ENCODE results near the gene CARD8.
"Not testable (repeated sequence)": the region's sequence is repeated elsewhere in the genome, so short reads cannot be mapped to it uniquely, and the experiment has no call there.

The CARD8 gene

GRCh38 chr19:48258350-48258749 is 2.6 kb upstream of the CARD8 start:
- peak; percentile 67 for DNase-seq

GRCh38 chr19:48254529-48254970 is 1.2 kb downstream of the CARD8 start:
- no peak for DNase-seq

- DNase-seq, result no peak
Observed at GRCh38 chr19:48253999-48254398, 1.7 kb downstream of the CARD8 start.

GRCh38 chr19:48252609-48253008 is 3.1 kb downstream of the CARD8 start:
- no peak for DNase-seq

GRCh38 chr19:48250290-48251025 is 5.3 kb downstream of the CARD8 start:
- DNase-seq, result no peak

- peak; percentile 83 for DNase-seq
Observed at GRCh38 chr19:48249502-48250014, 6.2 kb downstream of the CARD8 start.

GRCh38 chr19:48248081-48248833 is 7.5 kb downstream of the CARD8 start:
- DNase-seq, result peak; percentile 24

- DNase-seq, result no peak
Observed at GRCh38 chr19:48247212-48247611, 8.5 kb downstream of the CARD8 start.

GRCh38 chr19:48246101-48246500 is 9.6 kb downstream of the CARD8 start:
- DNase-seq, result no peak

GRCh38 chr19:48244281-48244680 is 11.4 kb downstream of the CARD8 start:
- peak; percentile 73 for DNase-seq

- DNase-seq, result not testable (repeated sequence)
Observed at GRCh38 chr19:48241771-48242170, 13.9 kb downstream of the CARD8 start.

- no peak for DNase-seq
Observed at GRCh38 chr19:48239582-48240141, 16.1 kb downstream of the CARD8 start.

- DNase-seq, result no peak
Observed at GRCh38 chr19:48239120-48239519, 16.6 kb downstream of the CARD8 start.

- DNase-seq, result no peak
Observed at GRCh38 chr19:48237057-48237456, 18.7 kb downstream of the CARD8 start.

- DNase-seq, result no peak
Observed at GRCh38 chr19:48230555-48231129, 25.1 kb downstream of the CARD8 start.

- no peak for DNase-seq
Observed at GRCh38 chr19:48221628-48222027, 34.1 kb downstream of the CARD8 start.

GRCh38 chr19:48220784-48221183 is 34.9 kb downstream of the CARD8 start:
- DNase-seq, result not testable (repeated sequence)

GRCh38 chr19:48218997-48219396 is 36.7 kb downstream of the CARD8 start:
- DNase-seq, result no peak

- no peak for DNase-seq
Observed at GRCh38 chr19:48216933-48217332, 38.8 kb downstream of the CARD8 start.

GRCh38 chr19:48213959-48214358 is 41.8 kb downstream of the CARD8 start:
- DNase-seq, result no peak

- DNase-seq, result no peak
Observed at GRCh38 chr19:48210005-48210404, 45.7 kb downstream of the CARD8 start.

- no peak for DNase-seq
Observed at GRCh38 chr19:48206397-48207093, 49.2 kb downstream of the CARD8 start.
